GM21529 (cell line): Measurements from ENCODE around the gene NEDD1.

Source experiments
- ATAC-seq: cut with Tn5 transposase; IDR thresholded peaks from one replicate; pipeline ENCODE4 v1.9.1; 2021; ENCODE audit not compliant: unreplicated experiment

The NEDD1 gene

DNA sequence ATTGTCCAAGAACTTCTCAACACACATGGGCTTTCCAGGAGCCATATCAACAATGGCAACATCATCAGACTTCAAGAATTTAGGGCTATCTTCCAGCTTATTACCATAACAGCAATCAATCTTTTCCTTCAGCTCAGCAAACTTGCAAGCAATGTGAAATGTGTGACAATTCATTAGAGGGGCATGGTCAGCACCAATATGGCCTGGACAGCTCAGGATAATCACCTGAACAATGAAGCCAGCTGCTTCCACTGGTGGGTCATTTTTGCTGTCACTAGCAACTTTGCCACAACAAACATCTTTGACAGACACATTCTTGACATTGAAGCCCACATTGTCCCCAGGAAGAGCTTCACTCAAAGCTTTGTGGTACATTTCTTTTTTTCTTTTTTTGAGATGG is 5.9 kb upstream of the NEDD1 start:
- ATAC-seq = no peak

- no peak for ATAC-seq
Observed at GRCh38 chr12:96902076-96902475, 5.0 kb upstream of the NEDD1 start.

DNA sequence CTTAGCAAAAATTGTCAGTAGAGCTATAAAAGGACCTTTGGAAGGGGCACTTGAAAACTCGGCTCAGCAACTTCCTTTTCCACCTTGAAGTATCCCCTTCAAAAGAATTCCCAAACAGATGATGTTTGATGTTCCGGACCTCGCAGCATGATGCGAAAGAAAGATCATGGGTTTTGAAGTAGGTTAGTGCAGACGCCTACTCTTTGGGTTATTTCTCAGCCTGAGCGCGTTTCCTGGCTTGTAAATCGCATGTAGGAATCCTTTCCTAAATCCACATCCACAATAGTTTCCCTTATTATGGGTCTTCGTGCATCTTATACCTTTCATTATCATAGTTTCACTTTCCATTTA is 584 bp upstream of the NEDD1 start:
- ATAC-seq = no peak

GRCh38 chr12:96907671-96908422 is 790 bp downstream of the NEDD1 start:
- ATAC-seq = peak; percentile 37

- no peak for ATAC-seq
Observed at GRCh38 chr12:96908423-96908675, 1.3 kb downstream of the NEDD1 start.

GRCh38 chr12:96912261-96912660 is 5.2 kb downstream of the NEDD1 start:
- no peak for ATAC-seq

GRCh38 chr12:96912943-96913342 is 5.9 kb downstream of the NEDD1 start:
- ATAC-seq = no peak

DNA sequence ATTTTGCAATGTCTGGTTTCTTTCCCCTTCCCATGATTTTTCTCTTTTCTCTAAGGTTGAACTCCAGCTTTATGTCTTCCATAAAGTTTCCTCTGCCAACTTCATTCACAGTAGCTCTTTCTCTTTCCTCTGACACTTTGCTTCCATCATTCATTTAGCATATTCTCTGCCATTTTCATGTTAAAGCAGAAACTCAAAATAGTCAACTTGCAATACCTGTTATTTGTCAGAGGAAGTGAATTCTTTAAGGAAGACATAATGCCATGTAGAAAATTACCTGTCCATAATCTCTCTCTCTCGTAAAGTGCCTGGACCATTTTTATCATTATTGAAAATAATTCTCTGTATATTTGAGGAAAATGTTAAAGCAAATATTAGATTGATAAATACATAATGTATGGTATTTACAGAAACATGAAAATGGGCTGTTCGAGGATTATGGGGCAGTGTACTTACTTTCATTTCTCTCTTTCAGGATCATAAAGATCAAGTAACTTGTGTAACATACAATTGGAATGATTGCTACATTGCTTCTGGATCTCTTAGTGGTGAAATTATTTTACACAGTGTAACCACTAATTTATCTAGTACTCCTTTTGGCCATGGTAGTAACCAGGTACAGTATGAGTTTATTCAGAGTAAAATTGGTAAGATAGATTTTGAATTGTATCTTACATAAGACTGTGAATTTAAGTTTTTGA is 12.6 kb downstream of the NEDD1 start:
- no peak for ATAC-seq

DNA sequence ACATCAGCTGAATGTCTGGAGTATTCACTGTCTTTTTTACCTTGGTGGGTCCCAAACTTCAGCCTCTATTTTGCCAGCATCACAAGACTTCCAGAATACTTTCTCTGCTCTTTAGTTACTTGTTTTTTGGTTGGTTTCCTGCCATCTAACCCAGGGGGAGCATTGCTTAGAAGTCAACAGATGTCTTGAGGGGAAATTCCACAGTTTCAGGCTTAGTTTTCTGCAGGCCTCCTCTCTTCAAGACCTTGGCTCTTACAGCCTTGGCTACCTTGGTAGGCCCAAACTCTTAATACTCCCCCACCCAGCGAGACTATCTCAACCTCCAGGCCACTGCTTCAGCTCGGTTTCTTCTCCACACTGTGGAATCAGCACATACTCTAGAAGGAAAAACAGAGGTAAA is 41.7 kb downstream of the NEDD1 start:
- no peak for ATAC-seq

DNA sequence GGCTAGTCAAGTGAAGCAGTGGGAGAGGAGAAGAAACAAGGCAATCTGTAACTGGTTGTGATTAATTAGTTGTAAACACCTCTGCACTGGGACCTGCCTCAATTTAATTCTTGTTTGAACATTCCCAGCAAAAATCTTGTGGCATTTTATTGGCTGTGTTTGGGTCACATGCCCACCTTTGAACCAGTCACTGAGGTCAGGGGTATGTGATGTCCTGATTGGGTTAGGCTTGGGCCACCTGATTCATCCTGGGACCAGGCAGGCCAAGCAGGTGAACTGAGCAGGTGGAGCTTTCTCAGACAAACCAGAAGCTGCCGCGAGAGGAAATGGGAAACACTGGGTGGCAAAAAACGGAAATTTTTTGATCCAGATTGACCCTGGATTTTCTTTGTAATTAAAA is 72.5 kb downstream of the NEDD1 start:
- ATAC-seq = no peak

DNA sequence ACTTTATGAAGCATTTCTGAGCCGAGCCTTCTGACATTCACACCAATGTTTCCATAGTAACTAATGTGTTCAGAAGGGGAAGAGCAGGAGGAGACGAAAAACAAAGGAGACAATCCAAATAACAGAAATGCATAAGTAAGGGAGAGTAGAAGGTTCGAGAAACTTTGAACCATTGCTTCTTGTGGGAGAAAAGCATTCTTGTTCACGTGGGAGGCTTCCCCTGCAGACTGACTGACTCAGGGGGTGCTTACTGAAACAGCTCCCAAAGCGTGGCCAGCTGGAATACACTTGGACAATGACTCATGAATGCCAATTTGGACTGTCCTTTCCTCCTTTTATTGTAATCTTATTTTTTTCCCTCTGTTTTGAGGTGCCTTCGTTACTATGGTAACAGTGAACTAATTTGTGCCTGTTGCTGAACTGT is 73.9 kb downstream of the NEDD1 start:
- ATAC-seq = no peak

DNA sequence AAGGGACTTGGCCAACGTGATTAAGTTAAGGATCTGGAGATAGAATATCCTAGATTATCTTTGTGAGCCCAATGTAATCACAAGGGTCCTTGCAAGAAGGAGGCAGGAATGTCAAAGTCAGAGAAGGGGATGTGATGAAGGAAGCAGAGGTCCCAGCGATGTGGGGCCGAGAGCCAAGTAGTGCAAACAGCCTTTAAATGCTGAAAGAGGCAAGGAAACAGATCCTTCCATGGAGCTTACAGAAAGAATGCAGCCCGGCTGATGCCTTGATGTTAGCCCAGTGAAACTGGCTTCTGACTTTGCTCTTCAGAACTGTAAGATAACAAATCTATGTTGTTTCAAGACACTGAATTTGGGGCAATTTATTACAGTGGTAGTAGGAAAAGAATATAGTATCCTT is 74.9 kb downstream of the NEDD1 start:
- ATAC-seq = no peak

DNA sequence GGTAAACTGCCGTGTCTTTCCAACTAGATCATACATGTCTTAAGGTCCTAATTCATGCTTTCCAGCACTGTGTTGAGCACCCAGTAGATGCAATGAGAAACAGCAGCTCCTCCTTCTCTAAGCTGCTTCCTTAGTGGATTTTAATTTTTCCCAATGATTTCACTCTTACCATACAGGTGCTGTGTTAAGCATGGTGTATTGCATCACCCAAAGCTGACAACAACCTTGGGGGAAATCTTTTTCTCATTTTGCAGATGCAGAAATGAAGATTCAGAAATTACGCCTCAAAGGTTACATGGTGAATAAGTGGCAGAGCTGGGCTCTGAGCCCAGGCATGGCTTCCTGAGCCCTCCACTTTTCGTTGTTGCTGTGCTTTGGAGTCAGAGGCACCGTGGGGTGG is 75.6 kb downstream of the NEDD1 start:
- ATAC-seq = no peak

- peak; percentile 85 for ATAC-seq
Observed at GRCh38 chr12:96985515-96986362, 78.7 kb downstream of the NEDD1 start.

GRCh38 chr12:96986883-96987523 is 79.9 kb downstream of the NEDD1 start:
- ATAC-seq = no peak

GRCh38 chr12:96988919-96989318 is 81.9 kb downstream of the NEDD1 start:
- ATAC-seq = no peak

DNA sequence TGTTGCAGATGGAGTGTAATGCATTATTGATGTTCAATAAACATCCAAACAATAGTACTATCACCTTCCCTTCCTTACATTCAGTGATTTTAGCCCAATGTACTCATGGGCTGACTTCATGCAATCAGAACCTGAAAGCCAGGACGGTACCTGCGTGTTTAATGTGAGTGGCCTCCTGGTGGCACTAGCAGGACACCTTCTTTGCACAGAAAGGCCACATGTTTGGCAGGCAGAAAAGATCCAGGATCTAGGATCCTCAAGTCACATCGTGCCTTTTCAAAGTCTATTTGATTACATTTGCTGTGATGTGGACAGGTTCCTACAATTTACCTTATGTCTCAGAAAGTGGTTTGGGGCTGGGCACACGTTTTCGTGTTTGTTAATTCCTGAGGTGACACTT is 82.9 kb downstream of the NEDD1 start:
- no peak for ATAC-seq

DNA sequence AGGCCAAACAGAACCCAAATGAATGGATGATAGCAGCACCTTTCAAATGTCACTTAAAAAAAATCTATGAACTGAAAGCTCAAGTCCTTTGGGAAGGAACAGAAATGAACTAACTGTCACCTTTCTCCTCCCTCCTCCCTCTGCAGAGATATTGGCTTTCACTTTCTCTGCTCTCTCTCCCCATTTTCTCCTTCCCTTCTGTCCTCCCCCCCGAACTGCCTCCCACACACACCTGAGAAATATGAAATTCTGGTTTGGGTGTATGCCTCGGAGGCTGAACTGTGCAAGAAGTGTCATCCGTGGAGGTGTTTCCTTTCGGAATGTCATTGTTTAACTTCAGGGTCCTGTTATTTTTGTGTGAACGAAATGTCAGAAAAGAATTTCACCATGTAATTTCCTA is 87.8 kb downstream of the NEDD1 start:
- ATAC-seq = no peak

DNA sequence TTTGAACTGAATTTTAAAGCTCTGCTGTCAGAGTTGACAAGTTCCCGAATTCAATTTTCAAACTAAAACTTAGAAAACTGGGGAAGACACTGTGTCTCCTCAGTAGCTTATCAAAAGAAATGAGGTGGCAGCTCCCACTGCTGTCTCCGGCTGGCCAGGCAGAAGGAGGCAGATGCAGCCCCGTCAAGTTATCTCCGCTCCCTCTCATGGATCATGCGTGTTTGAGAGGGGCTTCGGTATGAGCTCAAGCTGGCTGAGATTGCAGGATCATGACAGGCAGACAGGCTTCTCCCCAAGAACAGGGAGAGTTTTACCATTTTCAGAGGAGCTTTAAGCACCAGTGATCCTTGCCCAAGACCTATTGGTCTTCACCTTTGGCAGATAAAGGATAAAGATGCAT is 88.8 kb downstream of the NEDD1 start:
- no peak for ATAC-seq

GRCh38 chr12:96997797-96998484 is 90.9 kb downstream of the NEDD1 start:
- no peak for ATAC-seq

DNA sequence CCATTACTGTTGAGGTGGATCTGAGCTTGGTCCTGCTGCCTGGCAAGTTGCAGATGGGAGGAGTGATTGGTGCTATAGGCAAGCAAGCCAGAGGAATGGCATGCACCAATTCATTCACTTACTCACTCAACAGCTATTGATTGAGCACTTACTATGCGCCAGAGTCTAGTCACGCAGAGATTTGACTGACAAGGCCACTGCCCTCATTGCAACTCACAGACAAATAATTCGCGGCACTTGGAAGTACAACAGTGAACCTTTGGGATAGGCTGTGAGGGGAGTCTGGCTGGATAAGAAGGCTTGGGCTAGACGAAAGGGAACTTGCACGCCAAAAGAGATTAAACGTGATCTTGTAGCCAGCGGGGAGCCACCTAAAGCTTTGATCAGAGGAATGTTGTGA is 96.2 kb downstream of the NEDD1 start:
- no peak for ATAC-seq
